ENCODE measurements around the gene KIAA1671. TPM values are rescaled to one million over a fixed set of nuclear protein-coding genes. Genes with fewer than 3 reads are reported as not detected.

KIAA1671 gene
- polyA plus RNA-seq, 1 donor from 2014 or later, result 3.0 TPM

- no peaks in the 10 kb centered on the region for H3K27me3 ChIP-seq (ENCODE audit: insufficient read depth, low read depth, low read length)
- no peak overlapping the region for H2AFZ ChIP-seq (ENCODE audit: low read depth, low read length)
These were observed 218.0 kb downstream of the KIAA1671 start for GRCh38 chr22:25170426-25170980.

GRCh38 chr22:25172153-25172552, 219.6 kb downstream of the KIAA1671 start:
- no peaks in the 10 kb centered on the region for H3K27me3 ChIP-seq (ENCODE audit: insufficient read depth, low read depth, low read length)
- no peaks in the 10 kb centered on the region for H3K9me2 ChIP-seq (ENCODE audit: insufficient read depth, low read length)
- no peak overlapping the region for H3K9ac ChIP-seq (ENCODE audit: low read length)
- H3K36me3 ChIP-seq (ENCODE audit: insufficient read depth, low read length), result no peaks in the 10 kb centered on the region
- no peaks in the 10 kb centered on the region for H3K79me2 ChIP-seq (replicated peaks; ENCODE audit: insufficient read depth, low read length)
- H4K20me1 ChIP-seq (ENCODE audit: insufficient read depth), result no peaks in the 10 kb centered on the region
- no peak overlapping the region for H3K4me3 ChIP-seq (ENCODE audit: low read length)
- no peak overlapping the region for H2AFZ ChIP-seq (ENCODE audit: low read depth, low read length)
- no peak overlapping the region for H3K4me2 ChIP-seq (ENCODE audit: low read length)
- no peak overlapping the region for H3K27ac ChIP-seq (ENCODE audit: low read length)
- H3K9me3 ChIP-seq (ENCODE audit: low read length), result no peaks in the 10 kb centered on the region
- no peaks in the 10 kb centered on the region for H3F3A ChIP-seq (ENCODE audit: insufficient read depth, low read length, poor library complexity, severe bottlenecking)
- TF ChIP-seq REST (IDR thresholded peaks at IDR 0.05; ENCODE audit: borderline replicate concordance) (no peak), EP300 (conservative IDR thresholded peaks at IDR 0.05; ENCODE audit: poor library complexity, severe bottlenecking) (no peak), EZH2 (IDR thresholded peaks at IDR 0.05; ENCODE audit: borderline replicate concordance, insufficient read depth, low read length, poor library complexity, severe bottlenecking) (no peak), MXI1 (conservative IDR thresholded peaks at IDR 0.05; ENCODE audit: poor library complexity, severe bottlenecking) (no peak), TAF1 (IDR thresholded peaks at IDR 0.05; ENCODE audit: low read depth) (no peak), POLR2AphosphoS5 (IDR thresholded peaks at IDR 0.05) (no peak)

More at GRCh38 chr22:25170426-25170980, 218.0 kb downstream of the KIAA1671 start:
- Histone ChIP-seq H3K27ac (ENCODE audit: low read length) (no peak overlapping the region), H3K9ac (ENCODE audit: low read length) (no peak overlapping the region), H3K9me2 (ENCODE audit: insufficient read depth, low read length) (no peaks in the 10 kb centered on the region), H3K4me2 (ENCODE audit: low read length) (no peak overlapping the region), H3F3A (ENCODE audit: insufficient read depth, low read length, poor library complexity, severe bottlenecking) (no peaks in the 10 kb centered on the region), H3K4me3 (ENCODE audit: low read length) (no peak overlapping the region), H3K36me3 (ENCODE audit: insufficient read depth, low read length) (no peaks in the 10 kb centered on the region), H3K9me3 (ENCODE audit: low read length) (no peaks in the 10 kb centered on the region), H4K20me1 (ENCODE audit: insufficient read depth) (no peaks in the 10 kb centered on the region), H3K79me2 (replicated peaks; ENCODE audit: insufficient read depth, low read length) (no peaks in the 10 kb centered on the region)
- TF ChIP-seq EP300 (conservative IDR thresholded peaks at IDR 0.05; ENCODE audit: poor library complexity, severe bottlenecking) (no peak), RAD21 (conservative IDR thresholded peaks at IDR 0.05) (no peak), SMC3 (conservative IDR thresholded peaks at IDR 0.05; ENCODE audit: poor library complexity) (no peak), CTCF (IDR thresholded peaks at IDR 0.05; ENCODE audit: poor library complexity, severe bottlenecking) (no peak), POLR2AphosphoS5 (IDR thresholded peaks at IDR 0.05) (no peak), MXI1 (conservative IDR thresholded peaks at IDR 0.05; ENCODE audit: poor library complexity, severe bottlenecking) (no peak), REST (IDR thresholded peaks at IDR 0.05; ENCODE audit: borderline replicate concordance) (no peak), EZH2 (IDR thresholded peaks at IDR 0.05; ENCODE audit: borderline replicate concordance, insufficient read depth, low read length, poor library complexity, severe bottlenecking) (no peak), TAF1 (IDR thresholded peaks at IDR 0.05; ENCODE audit: low read depth) (no peak)
